Stimulated activated CD8-positive, alpha-beta memory T cell treated with anti-CD3 and anti-CD28 coated beads, Interleukin-15, amount 100 ng/mL, for 1 hour (primary cell): ENCODE results near the gene PSMD1.
"Not testable (repeated sequence)": the region's sequence is repeated elsewhere in the genome, so short reads cannot be mapped to it uniquely, and the experiment has no call there.

Experiments used
- DNase-seq: peaks from one replicate; pipeline ENCODE4 v3.0.0-alpha.2; 2020; ENCODE audit warnings: low read depth

The PSMD1 gene

GRCh38 chr2:231056453-231057416 lies at the start of gene PSMD1:
Gene PSMD1, plus strand, starts transcription at chr2:231056867. Its CDS starts 159 bp downstream, at chr2:231057026.
- DNase-seq = peak; percentile 94

GRCh38 chr2:231007286-231008098 lies 49.2 kb upstream of the PSMD1 start:
- DNase-seq = no peak

- DNase-seq = no peak
Observed at GRCh38 chr2:231008131-231008530, 48.5 kb upstream of the PSMD1 start.

- no peak for DNase-seq
Observed at GRCh38 chr2:231009236-231009919, 47.3 kb upstream of the PSMD1 start.

GRCh38 chr2:231010201-231010730 lies 46.4 kb upstream of the PSMD1 start:
- DNase-seq = no peak

GRCh38 chr2:231011526-231011925 lies 45.1 kb upstream of the PSMD1 start:
- DNase-seq = no peak

- DNase-seq = no peak
Observed at GRCh38 chr2:231012463-231012862, 44.2 kb upstream of the PSMD1 start.

- DNase-seq = no peak
Observed at GRCh38 chr2:231013820-231014219, 42.8 kb upstream of the PSMD1 start.

GRCh38 chr2:231015478-231015877 lies 41.2 kb upstream of the PSMD1 start:
- no peak for DNase-seq

GRCh38 chr2:231015926-231016325 lies 40.7 kb upstream of the PSMD1 start:
- no peak for DNase-seq

GRCh38 chr2:231016566-231017230 lies 40.0 kb upstream of the PSMD1 start:
- no peak for DNase-seq

- no peak for DNase-seq
Observed at GRCh38 chr2:231017231-231017598, 39.5 kb upstream of the PSMD1 start.

GRCh38 chr2:231018184-231018583 lies 38.5 kb upstream of the PSMD1 start:
- no peak for DNase-seq

GRCh38 chr2:231025059-231025458 lies 31.6 kb upstream of the PSMD1 start:
- not testable (repeated sequence) for DNase-seq

- DNase-seq = no peak
Observed at GRCh38 chr2:231028889-231029288, 27.8 kb upstream of the PSMD1 start.

- DNase-seq = no peak
Observed at GRCh38 chr2:231029563-231029962, 27.1 kb upstream of the PSMD1 start.

GRCh38 chr2:231030725-231031124 lies 25.9 kb upstream of the PSMD1 start:
- DNase-seq = no peak

- no peak for DNase-seq
Observed at GRCh38 chr2:231032575-231033140, 24.0 kb upstream of the PSMD1 start.

GRCh38 chr2:231033147-231034132 lies 23.2 kb upstream of the PSMD1 start:
- no peak for DNase-seq
